Fibroblast of skin of back (primary cell): Measurements from ENCODE around the gene RBCK1.
"Not testable (repeated sequence)": the region's sequence is repeated elsewhere in the genome, so short reads cannot be mapped to it uniquely, and the experiment has no call there.

Experiments used
- DNase-seq: peaks from one replicate; pipeline ENCODE4 v3.0.0-alpha.2; 2013

Gene RBCK1

GRCh38 chr20:438571-439469 lies 30.7 kb downstream of the RBCK1 start:
- DNase-seq = no peak

GRCh38 chr20:440148-440547 lies 32.0 kb downstream of the RBCK1 start:
- no peak for DNase-seq

- peak; percentile 34 for DNase-seq
Measured at GRCh38 chr20:440636-441035, 32.5 kb downstream of the RBCK1 start.

- no peak for DNase-seq
Measured at GRCh38 chr20:443223-443775, 35.2 kb downstream of the RBCK1 start.

- DNase-seq = no peak
Measured at GRCh38 chr20:444117-444516, 36.0 kb downstream of the RBCK1 start.

- DNase-seq = peak; percentile 65
Measured at GRCh38 chr20:444862-445426, 36.8 kb downstream of the RBCK1 start.

- no peak for DNase-seq
Measured at GRCh38 chr20:445514-446336, 37.6 kb downstream of the RBCK1 start.

- not testable (repeated sequence) for DNase-seq
Measured at GRCh38 chr20:452021-452420, 43.9 kb downstream of the RBCK1 start.

- no peak for DNase-seq
Measured at GRCh38 chr20:454951-455350, 46.9 kb downstream of the RBCK1 start.

GRCh38 chr20:458776-459175 lies 50.7 kb downstream of the RBCK1 start:
- no peak for DNase-seq

GRCh38 chr20:460180-460579 lies 52.1 kb downstream of the RBCK1 start:
- no peak for DNase-seq

GRCh38 chr20:460707-461106 lies 52.6 kb downstream of the RBCK1 start:
- no peak for DNase-seq

GRCh38 chr20:461254-462198 lies 53.4 kb downstream of the RBCK1 start:
- peak; percentile 64 for DNase-seq

GRCh38 chr20:462199-462991 lies 54.3 kb downstream of the RBCK1 start, which contains the start of gene TBC1D20:
TBC1D20 (minus strand) TSS chr20:462533; CDS start chr20:462405, 128 bp downstream.
- DNase-seq = peak; percentile 88

GRCh38 chr20:467755-468154 lies 59.7 kb downstream of the RBCK1 start:
- DNase-seq = no peak

GRCh38 chr20:469746-470490 lies 61.8 kb downstream of the RBCK1 start:
- DNase-seq = no peak

GRCh38 chr20:472137-472846 lies 64.2 kb downstream of the RBCK1 start:
- no peak for DNase-seq

GRCh38 chr20:472889-473292 lies 64.8 kb downstream of the RBCK1 start:
- no peak for DNase-seq

- no peak for DNase-seq
Measured at GRCh38 chr20:474581-474980, 66.5 kb downstream of the RBCK1 start.
